CD4-positive, alpha-beta T cell (primary cell): ENCODE data around the gene PPP2R2B. TPM values are rescaled to one million over a fixed set of nuclear protein-coding genes. Genes with fewer than 3 reads are reported as not detected.

ENCODE experiments used
- ATAC-seq: fragments of 200-7000 bp; cut with Tn5 transposase; one replicate; pipeline ENCODE4 v1.10.0; 2022; ENCODE audit warnings: mild to moderate bottlenecking; ENCODE audit not compliant: poor library complexity
- CTCF ChIA-PET: fragments of 350-600 bp; sonication (Branson Sonifier 250); formaldehyde crosslinking; loops from one replicate; lab custom pipeline; 2021; ENCODE audit warnings: antibody characterized with exemption, inconsistent platforms; lab: Charles Lee
- POLR2A ChIA-PET: fragments of 350-600 bp; sonication (Branson Sonifier 250); formaldehyde crosslinking; loops from one replicate; lab custom pipeline; 2021; ENCODE audit warnings: antibody characterized with exemption, inconsistent platforms; lab: Charles Lee
- DNase-seq, 14 experiments: peaks; one replicate each; pipeline ENCODE4 v3.0.0-alpha.2; 2013 to 2020; ENCODE audit warnings: mixed read lengths in 2 of 14
- H3K27ac ChIP-seq, 2 donors: one replicate each; pipeline versions ENCODE4 v1.5.1 to v1.7.0; 2013; ENCODE audit warnings: low read length in 2 of 2, low read depth in 1 of 2, mild to moderate bottlenecking in 1 of 2
- H3K27me3 ChIP-seq, 2 experiments: 1 replicate in 1 of 2; 2 replicates in 1 of 2; pipeline versions ENCODE4 v1.6.1 to v1.7.0; 2013; ENCODE audit warnings: low read length in 2 of 2, control low read depth in 1 of 2, mild to moderate bottlenecking in 1 of 2, moderate library complexity in 1 of 2; ENCODE audit not compliant: insufficient read depth in 2 of 2, control insufficient read depth in 1 of 2
- H3K36me3 ChIP-seq: one replicate; pipeline ENCODE4 v1.6.1; 2013; ENCODE audit warnings: low read length, control low read depth; ENCODE audit not compliant: insufficient read depth
- H3K4me1 ChIP-seq: one replicate; pipeline ENCODE4 v1.6.1; 2013; ENCODE audit warnings: low read length, control low read depth; ENCODE audit not compliant: insufficient read depth
- H3K4me3 ChIP-seq: one replicate; pipeline ENCODE4 v1.5.1; 2013; ENCODE audit warnings: mild to moderate bottlenecking, low read length, moderate library complexity
- H3K9me3 ChIP-seq, 2 experiments: 1 replicate in 1 of 2; 2 replicates in 1 of 2; pipeline versions ENCODE4 v1.6.1 to v1.7.0; 2013; ENCODE audit warnings: low read length in 2 of 2, mild to moderate bottlenecking in 2 of 2, control low read depth in 1 of 2, moderate library complexity in 1 of 2; ENCODE audit not compliant: control insufficient read depth in 1 of 2, insufficient read depth in 1 of 2
- H3K27ac Mint-ChIP-seq: one replicate; pipeline ENCODE4 v1.8.0; 2020; ENCODE audit warnings: mixed read lengths
- H3K27me3 Mint-ChIP-seq: one replicate; pipeline ENCODE4 v1.8.0; 2021; ENCODE audit warnings: mixed read lengths
- H3K36me3 Mint-ChIP-seq: one replicate; pipeline ENCODE4 v1.8.0; 2021; ENCODE audit warnings: low read depth, mixed read lengths
- H3K4me1 Mint-ChIP-seq: one replicate; pipeline ENCODE4 v1.8.0; 2021; ENCODE audit warnings: low read depth, mixed read lengths
- H3K4me3 Mint-ChIP-seq: one replicate; pipeline ENCODE4 v1.8.0; 2020; ENCODE audit warnings: mild to moderate bottlenecking, mixed read lengths
- H3K9me3 Mint-ChIP-seq: one replicate; pipeline ENCODE4 v1.8.0; 2020; ENCODE audit warnings: mixed read lengths
- intact Hi-C, 2 experiments: fragments of 100-400 bp; cut with DNase I in 1 of 2; cut with micrococcal nuclease in 1 of 2; formaldehyde crosslinking; loops; one replicate each; pipeline versions ENCODE4 v1.15.1 to v1.9.0; 2023 to 2025; cut with DNase I, micrococcal nuclease
- total RNA-seq, 174 experiments: library from RNA in 2 of 174; stranded (reverse) in 2 of 174; gene quantifications; one replicate each; pipeline ENCODE4 v1.2.3 and lab custom pipeline; 2021 to 2026
- TF ChIP-seq, protein P1 (sequence below): fragments of 200-600 bp; IDR thresholded peaks from one replicate; pipeline ENCODE4 v1.8.0; 2022; ENCODE audit warnings: antibody characterized with exemption, mild to moderate bottlenecking

PPP2R2B gene
- total RNA-seq, 2 experiments from 2014 or later = 4.1 to 4.2 TPM

DNA sequence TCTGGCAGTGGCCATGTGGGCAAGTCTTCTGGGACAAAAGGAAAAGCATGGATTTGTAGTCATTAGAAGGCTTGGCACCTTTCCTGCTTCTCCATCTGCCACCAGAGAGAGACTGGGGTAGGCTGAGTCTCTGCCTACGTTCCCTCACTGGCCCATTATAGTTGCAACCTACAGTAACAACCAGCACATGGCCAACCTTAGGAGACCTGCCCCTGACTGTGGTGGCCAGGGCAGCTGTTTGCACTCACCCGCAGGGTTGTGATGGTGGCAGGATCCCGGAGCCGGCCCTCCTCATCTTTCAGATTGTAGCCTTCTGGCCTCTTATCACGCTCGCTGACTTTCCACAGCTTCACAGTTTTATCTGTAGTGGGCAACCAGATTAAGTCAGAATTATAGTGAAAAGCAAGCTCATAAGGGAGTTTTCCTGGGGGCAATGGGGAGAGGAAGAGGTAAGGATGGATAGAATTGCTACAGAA lies 187.6 kb downstream of the PPP2R2B start:
- Mint-ChIP-seq H3K9me3 (no peaks in the 10 kb centered on the region), H3K36me3 (no peaks in the 10 kb centered on the region), H3K27ac (no peak overlapping the region), H3K4me1 (no peaks in the 10 kb centered on the region), H3K27me3 (no peaks in the 10 kb centered on the region), H3K4me3 (no peak overlapping the region)
- ATAC-seq = no peak
- DNase-seq = no peak
- H3K27ac ChIP-seq = no peak overlapping the region
- POLR2A ChIA-PET = no interaction called here
- CTCF ChIA-PET = no interaction called here
- H3K9me3 ChIP-seq = no peaks in the 10 kb centered on the region
- TF ChIP-seq, protein P1, sequence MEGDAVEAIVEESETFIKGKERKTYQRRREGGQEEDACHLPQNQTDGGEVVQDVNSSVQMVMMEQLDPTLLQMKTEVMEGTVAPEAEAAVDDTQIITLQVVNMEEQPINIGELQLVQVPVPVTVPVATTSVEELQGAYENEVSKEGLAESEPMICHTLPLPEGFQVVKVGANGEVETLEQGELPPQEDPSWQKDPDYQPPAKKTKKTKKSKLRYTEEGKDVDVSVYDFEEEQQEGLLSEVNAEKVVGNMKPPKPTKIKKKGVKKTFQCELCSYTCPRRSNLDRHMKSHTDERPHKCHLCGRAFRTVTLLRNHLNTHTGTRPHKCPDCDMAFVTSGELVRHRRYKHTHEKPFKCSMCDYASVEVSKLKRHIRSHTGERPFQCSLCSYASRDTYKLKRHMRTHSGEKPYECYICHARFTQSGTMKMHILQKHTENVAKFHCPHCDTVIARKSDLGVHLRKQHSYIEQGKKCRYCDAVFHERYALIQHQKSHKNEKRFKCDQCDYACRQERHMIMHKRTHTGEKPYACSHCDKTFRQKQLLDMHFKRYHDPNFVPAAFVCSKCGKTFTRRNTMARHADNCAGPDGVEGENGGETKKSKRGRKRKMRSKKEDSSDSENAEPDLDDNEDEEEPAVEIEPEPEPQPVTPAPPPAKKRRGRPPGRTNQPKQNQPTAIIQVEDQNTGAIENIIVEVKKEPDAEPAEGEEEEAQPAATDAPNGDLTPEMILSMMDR = no peak
- H3K4me3 ChIP-seq = no peak overlapping the region
- no peaks in the 10 kb centered on the region for H3K36me3 ChIP-seq
- no peaks in the 10 kb centered on the region for H3K4me1 ChIP-seq
- intact Hi-C loops = no loop called here
- no peaks in the 10 kb centered on the region for H3K27me3 ChIP-seq

DNA sequence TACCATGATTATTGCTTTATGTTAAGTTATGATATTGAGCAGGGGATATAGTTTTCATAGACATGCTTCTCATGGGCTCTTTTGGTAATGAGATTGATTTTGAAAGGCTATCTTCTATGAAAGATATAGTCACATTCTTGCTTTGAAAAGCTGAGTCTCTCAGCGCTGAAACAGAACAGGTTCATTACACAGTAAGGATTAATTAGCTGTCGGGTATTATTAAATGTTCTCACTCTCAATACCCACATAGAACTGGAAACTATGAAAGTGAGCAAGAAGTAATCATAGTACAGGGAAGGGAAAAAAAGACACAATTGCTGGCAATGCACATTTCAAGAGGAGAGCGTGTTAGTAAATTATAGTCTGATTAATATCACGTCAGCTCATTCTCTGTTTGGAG lies 190.9 kb downstream of the PPP2R2B start:
- H3K9me3 Mint-ChIP-seq = no peaks in the 10 kb centered on the region
- Histone ChIP-seq H3K9me3 (no peaks in the 10 kb centered on the region), H3K27me3 (no peaks in the 10 kb centered on the region), H3K36me3 (no peaks in the 10 kb centered on the region), H3K4me3 (no peak overlapping the region), H3K27ac (no peak overlapping the region), H3K4me1 (no peaks in the 10 kb centered on the region)
- ATAC-seq = no peak
- TF ChIP-seq, protein P1 = no peak
- H3K27ac Mint-ChIP-seq = no peak overlapping the region
- no peaks in the 10 kb centered on the region for H3K36me3 Mint-ChIP-seq
- ChIA-PET POLR2A (no interaction called here), CTCF (no interaction called here)
- no peak overlapping the region for H3K4me3 Mint-ChIP-seq
- no peaks in the 10 kb centered on the region for H3K27me3 Mint-ChIP-seq
- intact Hi-C loops = no loop called here
- DNase-seq = no peak
- no peaks in the 10 kb centered on the region for H3K4me1 Mint-ChIP-seq

DNA sequence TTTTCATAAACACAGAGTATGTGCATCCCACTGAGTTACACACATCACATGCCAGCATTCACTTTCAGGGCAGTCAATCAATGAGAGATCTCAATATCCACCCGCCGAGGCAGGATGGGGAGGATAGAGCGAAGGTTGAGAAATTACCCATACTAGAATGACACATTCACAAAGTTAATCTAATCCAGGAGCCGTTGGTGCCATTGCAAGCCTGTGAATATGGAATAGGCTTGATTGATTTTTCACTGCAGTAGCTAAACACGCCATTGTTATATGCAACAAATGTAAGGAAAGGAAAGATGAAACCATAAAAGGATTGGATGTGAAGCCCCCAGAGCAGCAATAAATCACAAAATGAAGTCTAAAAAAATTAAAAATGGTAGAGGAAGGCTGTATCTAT lies 194.7 kb downstream of the PPP2R2B start:
- no peaks in the 10 kb centered on the region for H3K4me1 ChIP-seq
- H3K27ac Mint-ChIP-seq = no peak overlapping the region
- H3K36me3 ChIP-seq = no peaks in the 10 kb centered on the region
- no peak overlapping the region for H3K4me3 ChIP-seq
- CTCF ChIA-PET = no interaction called here
- H3K9me3 ChIP-seq = no peaks in the 10 kb centered on the region
- DNase-seq (no peak), ATAC-seq (no peak)
- no peaks in the 10 kb centered on the region for H3K27me3 Mint-ChIP-seq
- no peaks in the 10 kb centered on the region for H3K36me3 Mint-ChIP-seq
- H3K27me3 ChIP-seq = no peaks in the 10 kb centered on the region
- POLR2A ChIA-PET = no interaction called here
- H3K9me3 Mint-ChIP-seq = no peaks in the 10 kb centered on the region
- TF ChIP-seq, protein P1 = no peak
- H3K4me3 Mint-ChIP-seq = no peak overlapping the region
- intact Hi-C loops = no loop called here
- H3K4me1 Mint-ChIP-seq = no peaks in the 10 kb centered on the region
- H3K27ac ChIP-seq = no peak overlapping the region
